Neural progenitor cell (in vitro differentiated cells): ENCODE results near the gene CAMKK1.

ENCODE experiments used
- CTCF ChIP-seq: fragments of 200-600 bp; sonication (generic); IDR thresholded peaks from 2 replicates; pipeline ENCODE4 v1.5.1; 2017; ENCODE audit warnings: antibody characterized with exemption, mild to moderate bottlenecking
- EZH2 ChIP-seq: fragments of 200-600 bp; sonication (generic); IDR thresholded peaks from 2 replicates; pipeline ENCODE4 v1.6.1; 2017; ENCODE audit warnings: antibody characterized with exemption, mild to moderate bottlenecking, moderate library complexity
- EZH2phosphoT487 ChIP-seq: fragments of 200-600 bp; sonication (generic); IDR thresholded peaks from 2 replicates; pipeline ENCODE4 v1.6.1; 2017; ENCODE audit warnings: antibody characterized with exemption

GRCh38 chr17:3891626-3892094 lies 1.2 kb downstream of the CAMKK1 start:
- no peak for TF ChIP-seq CTCF
- no peak for TF ChIP-seq EZH2
- no peak for TF ChIP-seq EZH2phosphoT487
